IMR-90 (cell line): Measurements from ENCODE around the gene SLC31A1. TPM values are rescaled to one million over a fixed set of nuclear protein-coding genes. Genes with fewer than 3 reads are reported as not detected.

Experiments
- ATAC-seq: fragments of 200-7000 bp; cut with Tn5 transposase; 2 replicates; pipeline ENCODE4 v1.9.1; 2020; ENCODE audit warnings: low read depth, mild to moderate bottlenecking, moderate library complexity
- BruUV-seq: library from RNA; stranded (reverse); fragments of 400-500 nt; replicated peaks from 2 replicates; lab custom pipeline; 2021; lab: Mats Ljungman, UMichigan
- CTCF ChIA-PET: fragments of 300-600 bp; formaldehyde crosslinking; extraction: SDS; loops from one replicate; lab custom pipeline; 2021; ENCODE audit warnings: antibody characterized with exemption; lab: Yijun Ruan, JAX
- POLR2A ChIA-PET: fragments of 300-600 bp; sonication (Branson Sonifier 250); formaldehyde crosslinking; loops from one replicate; lab custom pipeline; 2022; ENCODE audit warnings: antibody characterized with exemption; ENCODE audit not compliant: unreplicated experiment; lab: Charles Lee
- DNase-seq: peaks from one replicate; pipeline ENCODE4 v3.0.0; 2013
- H2AFZ ChIP-seq: replicated peaks from 2 replicates; pipeline ENCODE3; 2013; ENCODE audit warnings: low read length, mild to moderate bottlenecking; ENCODE audit not compliant: poor library complexity
- H2AK5ac ChIP-seq: 2 replicates; pipeline ENCODE4 v1.6.1; 2013; ENCODE audit warnings: low read depth, low read length, inconsistent platforms
- H2AK9ac ChIP-seq: replicated peaks from 2 replicates; pipeline ENCODE3; 2013; ENCODE audit warnings: mild to moderate bottlenecking, low read depth, low read length, moderate library complexity; ENCODE audit not compliant: poor library complexity
- H2BK120ac ChIP-seq: 2 replicates; pipeline ENCODE4 v1.6.1; 2013; ENCODE audit warnings: low read depth, low read length, inconsistent platforms
- H2BK15ac ChIP-seq: 3 replicates; pipeline ENCODE4 v1.6.1; 2013; ENCODE audit warnings: low read depth, low read length, inconsistent platforms
- H2BK20ac ChIP-seq: 2 replicates; pipeline ENCODE4 v1.6.1; 2013; ENCODE audit warnings: low read depth, mild to moderate bottlenecking, inconsistent platforms, low read length, moderate library complexity
- H2BK5ac ChIP-seq: 2 replicates; pipeline ENCODE4 v1.6.1; 2013; ENCODE audit warnings: mild to moderate bottlenecking, low read depth, low read length, inconsistent platforms; ENCODE audit not compliant: poor library complexity, severe bottlenecking
- H3K14ac ChIP-seq: replicated peaks from 2 replicates; pipeline ENCODE4 v1.6.1; 2013; ENCODE audit warnings: low read depth, low read length, inconsistent platforms
- H3K18ac ChIP-seq: 2 replicates; pipeline ENCODE4 v1.6.1; 2013; ENCODE audit warnings: low read depth, low read length, control low read depth
- H3K23ac ChIP-seq: 2 replicates; pipeline ENCODE4 v1.6.1; 2013; ENCODE audit warnings: low read depth, low read length, inconsistent platforms
- H3K27ac ChIP-seq: 2 replicates; pipeline ENCODE4 v1.5.1; 2013; ENCODE audit warnings: mild to moderate bottlenecking, control low read depth, low read length; ENCODE audit not compliant: insufficient read depth
- H3K27me3 ChIP-seq: 2 replicates; pipeline ENCODE4 v1.6.1; 2013; ENCODE audit warnings: low read length; ENCODE audit not compliant: control insufficient read depth, insufficient read depth
- H3K36me3 ChIP-seq: 2 replicates; pipeline ENCODE4 v1.6.1; 2013; ENCODE audit warnings: low read length, mixed read lengths; ENCODE audit not compliant: control insufficient read depth, insufficient read depth
- H3K4ac ChIP-seq: 2 replicates; pipeline ENCODE4 v1.6.1; 2013; ENCODE audit warnings: low read depth, low read length, inconsistent platforms
- H3K4me1 ChIP-seq: 2 replicates; pipeline ENCODE4 v1.6.1; 2013; ENCODE audit warnings: low read length, mixed read lengths; ENCODE audit not compliant: control insufficient read depth, insufficient read depth
- H3K4me2 ChIP-seq: 2 replicates; pipeline ENCODE4 v1.6.1; 2013; ENCODE audit warnings: low read depth, mild to moderate bottlenecking, control low read depth, low read length, moderate library complexity
- H3K4me3 ChIP-seq: 2 replicates; pipeline ENCODE4 v1.5.1; 2013; ENCODE audit warnings: low read depth, mild to moderate bottlenecking, control low read depth, low read length, moderate library complexity; ENCODE audit not compliant: insufficient read depth
- H3K56ac ChIP-seq: 2 replicates; pipeline ENCODE4 v1.6.1; 2013; ENCODE audit warnings: low read length, inconsistent platforms; ENCODE audit not compliant: insufficient read depth; ENCODE audit errors: extremely low read depth
- H3K79me1 ChIP-seq, 2 experiments: 2 replicates each; pipeline ENCODE4 v1.6.1; 2013; ENCODE audit warnings: low read length in 2 of 2, inconsistent platforms in 1 of 2, low read depth in 1 of 2
- H3K9ac ChIP-seq: 2 replicates; pipeline ENCODE4 v1.6.1; 2013; ENCODE audit warnings: low read depth, low read length, control low read depth
- H3K9me1 ChIP-seq: 2 replicates; pipeline ENCODE4 v1.6.1; 2013; ENCODE audit warnings: low read length, inconsistent platforms; ENCODE audit not compliant: insufficient read depth
- H3K9me3 ChIP-seq: 2 replicates; pipeline ENCODE4 v1.6.1; 2013; ENCODE audit warnings: low read length; ENCODE audit not compliant: control insufficient read depth, insufficient read depth
- H4K20me1 ChIP-seq: 2 replicates; pipeline ENCODE4 v1.6.1; 2013; ENCODE audit warnings: low read length, inconsistent platforms; ENCODE audit not compliant: insufficient read depth
- H4K5ac ChIP-seq: 2 replicates; pipeline ENCODE4 v1.6.1; 2013; ENCODE audit warnings: mild to moderate bottlenecking, low read depth, low read length, control low read depth
- H4K8ac ChIP-seq, 2 experiments: 2 replicates each; pipeline ENCODE4 v1.6.1; 2013; ENCODE audit warnings: low read depth in 2 of 2, low read length in 2 of 2, control low read depth in 1 of 2, inconsistent platforms in 1 of 2
- H4K91ac ChIP-seq: 2 replicates; pipeline ENCODE4 v1.6.1; 2013; ENCODE audit warnings: low read depth, low read length, inconsistent platforms; ENCODE audit not compliant: insufficient read depth
- BHLHE40 ChIP-seq: fragments of 150-350 bp; IDR thresholded peaks from 2 replicates; pipeline ENCODE4 v1.6.1; 2016; ENCODE audit warnings: mild to moderate bottlenecking, low read depth, low read length
- MXI1 ChIP-seq: IDR thresholded peaks from 2 replicates; pipeline ENCODE4 v1.6.1; 2012; ENCODE audit warnings: low read depth, mild to moderate bottlenecking, low read length, moderate library complexity, borderline replicate concordance
- RFX5 ChIP-seq: IDR thresholded peaks from 2 replicates; pipeline ENCODE4 v1.8.0; 2012; ENCODE audit warnings: low read depth, mild to moderate bottlenecking, low read length, moderate library complexity
- SMC3 ChIP-seq: fragments of 150-350 bp; IDR thresholded peaks from 2 replicates; pipeline ENCODE4 v1.6.1; 2016; ENCODE audit warnings: low read depth, mild to moderate bottlenecking, antibody characterized with exemption, low read length, moderate library complexity
- WGBS, 2 experiments: methylation state at CpG; one replicate each; pipeline versions ENCODE4 v1.1.5 to v1.1.7; 2013; ENCODE audit warnings: missing lambda C conversion rate in 2 of 2; ENCODE audit not compliant: insufficient read length in 1 of 2; ENCODE audit errors: extremely low coverage in 2 of 2; 5-methylcytosine and 5-hydroxymethylcytosine counted together
- dilution Hi-C: fragments of 300-500 bp; cut with HindIII; formaldehyde crosslinking; loops from one replicate; pipeline ENCODE4 v1.14.3; 2018; ENCODE audit warnings: low sequenced_read_pairs; ENCODE audit not compliant: unreplicated experiment
- in situ Hi-C: fragments of 300-500 bp; cut with MboI; formaldehyde crosslinking; loops from 3 replicates; pipeline ENCODE4 v1.14.3; 2019; ENCODE audit warnings: low sequenced_read_pairs, inconsistent platforms, mixed read lengths
- intact Hi-C: fragments of 100-400 bp; cut with micrococcal nuclease; formaldehyde crosslinking; loops from 2 replicates; pipeline ENCODE4 v1.10.0; 2022
- polyA plus RNA-seq, 3 experiments: library from polyadenylated mRNA; depleted of rRNA; stranded (reverse); fragments of >200 nt; gene quantifications; 2 replicates each; pipeline ENCODE4 v1.2.3, GENCODE V29; 2012; ENCODE audit warnings: low replicate concordance in 1 of 3
- total RNA-seq: library from RNA; depleted of rRNA; stranded (reverse); fragments of >200 nt; gene quantifications from 2 replicates; pipeline ENCODE4 v1.2.3, GENCODE V29; 2012
- TF ChIP-seq, protein P1 (sequence below): conservative IDR thresholded peaks from 2 replicates; pipeline ENCODE4 v1.5.1; 2012; ENCODE audit warnings: mild to moderate bottlenecking, low read depth, low read length, improper control_type of control experiment

SLC31A1 gene
- total and polyA plus RNA-seq, 2 of the 4 experiments (the other 2 are of a cell fraction) = 17.9 to 23.3 TPM

- TF ChIP-seq MXI1 = no peak
Measured at GRCh38 chr9:113261917-113262671, 40.8 kb downstream of the SLC31A1 start (continued).

DNA sequence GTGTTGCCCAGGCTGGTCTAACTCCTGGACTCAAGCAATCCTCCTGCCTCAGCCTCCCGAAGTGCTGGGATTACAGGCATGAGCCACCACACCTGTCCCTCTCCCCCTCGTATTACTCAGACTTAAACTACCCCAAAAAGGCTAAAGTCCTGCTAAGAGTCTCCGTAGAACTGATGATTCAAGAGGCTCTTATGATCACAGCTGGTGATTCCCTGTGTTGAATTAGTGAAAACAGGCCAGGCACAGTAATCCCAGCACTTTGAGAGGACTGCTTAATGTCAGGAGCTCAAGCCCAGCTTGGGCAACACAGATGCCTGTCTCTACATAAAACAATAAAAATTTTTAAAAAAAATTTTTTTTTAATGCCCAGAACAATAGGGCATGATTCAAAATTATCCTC is 44.8 kb downstream of the SLC31A1 start:
- H3K4me1 ChIP-seq = no peaks in the 10 kb centered on the region
- in situ Hi-C loops = no loop called here
- H3K4me3 ChIP-seq = no peak overlapping the region
- no peak overlapping the region for H2AK9ac ChIP-seq
- peaks cover 33% of the 10 kb centered on the region for H3K36me3 ChIP-seq
- H3K27ac ChIP-seq = no peak overlapping the region
- WGBS, 2 experiments = no CpG with 5 or more reads among the region's 3 CpGs
- no peak overlapping the region for H2BK15ac ChIP-seq
- H3K14ac ChIP-seq = no peak overlapping the region
- no peak overlapping the region for H3K18ac ChIP-seq
- H4K91ac ChIP-seq = no peak overlapping the region
- no peak overlapping the region for H2AFZ ChIP-seq
- H3K79me1 ChIP-seq = peaks cover 0 to 10% of the 10 kb centered on the region in 2 experiments; a peak in 1 of 4 replicates
- BruUV-seq = no TSS peak
- no peak overlapping the region for H4K8ac ChIP-seq
- no peak overlapping the region for H3K9ac ChIP-seq
- CTCF ChIA-PET = no interaction called here
- H4K20me1 ChIP-seq = no peaks in the 10 kb centered on the region
- ATAC-seq = no peak
- no peaks in the 10 kb centered on the region for H3K9me3 ChIP-seq
- no peak overlapping the region for H3K4me2 ChIP-seq
- no peak overlapping the region for H3K4ac ChIP-seq
- no peak overlapping the region for H2BK5ac ChIP-seq
- intact Hi-C loops = loop anchor here (10.0 kb wide), 1 partner anchor 71 kb away; no protein-coding TSS in a partner anchor
- H4K5ac ChIP-seq = no peak overlapping the region
- H3K23ac ChIP-seq = no peak overlapping the region
- no peak for TF ChIP-seq BHLHE40
- no peak for TF ChIP-seq SMC3
- TF ChIP-seq RFX5 = no peak
- TF ChIP-seq, protein P1, sequence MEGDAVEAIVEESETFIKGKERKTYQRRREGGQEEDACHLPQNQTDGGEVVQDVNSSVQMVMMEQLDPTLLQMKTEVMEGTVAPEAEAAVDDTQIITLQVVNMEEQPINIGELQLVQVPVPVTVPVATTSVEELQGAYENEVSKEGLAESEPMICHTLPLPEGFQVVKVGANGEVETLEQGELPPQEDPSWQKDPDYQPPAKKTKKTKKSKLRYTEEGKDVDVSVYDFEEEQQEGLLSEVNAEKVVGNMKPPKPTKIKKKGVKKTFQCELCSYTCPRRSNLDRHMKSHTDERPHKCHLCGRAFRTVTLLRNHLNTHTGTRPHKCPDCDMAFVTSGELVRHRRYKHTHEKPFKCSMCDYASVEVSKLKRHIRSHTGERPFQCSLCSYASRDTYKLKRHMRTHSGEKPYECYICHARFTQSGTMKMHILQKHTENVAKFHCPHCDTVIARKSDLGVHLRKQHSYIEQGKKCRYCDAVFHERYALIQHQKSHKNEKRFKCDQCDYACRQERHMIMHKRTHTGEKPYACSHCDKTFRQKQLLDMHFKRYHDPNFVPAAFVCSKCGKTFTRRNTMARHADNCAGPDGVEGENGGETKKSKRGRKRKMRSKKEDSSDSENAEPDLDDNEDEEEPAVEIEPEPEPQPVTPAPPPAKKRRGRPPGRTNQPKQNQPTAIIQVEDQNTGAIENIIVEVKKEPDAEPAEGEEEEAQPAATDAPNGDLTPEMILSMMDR = no peak
- no peak overlapping the region for H2BK20ac ChIP-seq
- no peak overlapping the region for H3K56ac ChIP-seq
- POLR2A ChIA-PET = no interaction called here
- no peak overlapping the region for H2AK5ac ChIP-seq
- H2BK120ac ChIP-seq = no peak overlapping the region
- DNase-seq = no peak
- no peaks in the 10 kb centered on the region for H3K9me1 ChIP-seq
- dilution Hi-C loops = no loop called here
- H3K27me3 ChIP-seq = no peaks in the 10 kb centered on the region
